ENCODE results near the gene AUTS2.

Gene AUTS2

DNA sequence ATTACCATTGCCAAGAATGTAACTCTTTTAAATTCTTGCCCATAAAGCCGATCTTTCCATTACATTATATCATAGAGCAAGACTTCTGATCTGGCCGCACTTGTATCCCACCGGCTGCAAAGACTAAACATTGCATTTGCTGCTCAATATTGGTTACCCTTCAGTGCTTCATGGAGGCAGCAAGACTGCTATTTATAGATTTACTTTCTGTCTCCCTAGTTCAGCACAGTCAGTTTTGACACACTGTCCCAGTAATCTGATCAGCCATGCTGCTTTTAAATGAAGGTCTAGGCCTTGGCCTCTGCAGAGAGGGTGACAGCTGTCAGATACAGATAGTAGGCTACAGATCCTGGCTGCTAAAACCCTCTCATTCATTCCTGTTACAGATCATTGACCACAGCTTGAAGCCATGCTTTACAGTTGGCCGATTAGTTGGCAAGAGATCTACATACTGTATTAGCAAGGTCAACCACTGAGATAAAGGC, 971.1 kb downstream of the AUTS2 start:
- TF ChIP-seq, protein P1, sequence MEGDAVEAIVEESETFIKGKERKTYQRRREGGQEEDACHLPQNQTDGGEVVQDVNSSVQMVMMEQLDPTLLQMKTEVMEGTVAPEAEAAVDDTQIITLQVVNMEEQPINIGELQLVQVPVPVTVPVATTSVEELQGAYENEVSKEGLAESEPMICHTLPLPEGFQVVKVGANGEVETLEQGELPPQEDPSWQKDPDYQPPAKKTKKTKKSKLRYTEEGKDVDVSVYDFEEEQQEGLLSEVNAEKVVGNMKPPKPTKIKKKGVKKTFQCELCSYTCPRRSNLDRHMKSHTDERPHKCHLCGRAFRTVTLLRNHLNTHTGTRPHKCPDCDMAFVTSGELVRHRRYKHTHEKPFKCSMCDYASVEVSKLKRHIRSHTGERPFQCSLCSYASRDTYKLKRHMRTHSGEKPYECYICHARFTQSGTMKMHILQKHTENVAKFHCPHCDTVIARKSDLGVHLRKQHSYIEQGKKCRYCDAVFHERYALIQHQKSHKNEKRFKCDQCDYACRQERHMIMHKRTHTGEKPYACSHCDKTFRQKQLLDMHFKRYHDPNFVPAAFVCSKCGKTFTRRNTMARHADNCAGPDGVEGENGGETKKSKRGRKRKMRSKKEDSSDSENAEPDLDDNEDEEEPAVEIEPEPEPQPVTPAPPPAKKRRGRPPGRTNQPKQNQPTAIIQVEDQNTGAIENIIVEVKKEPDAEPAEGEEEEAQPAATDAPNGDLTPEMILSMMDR (IDR thresholded peaks at IDR 0.05; ENCODE audit: control insufficient read depth, extremely low read depth, insufficient read depth), result no peak
- H3K4me3 ChIP-seq (ENCODE audit: low read depth, low read length), result no peak overlapping the region

DNA sequence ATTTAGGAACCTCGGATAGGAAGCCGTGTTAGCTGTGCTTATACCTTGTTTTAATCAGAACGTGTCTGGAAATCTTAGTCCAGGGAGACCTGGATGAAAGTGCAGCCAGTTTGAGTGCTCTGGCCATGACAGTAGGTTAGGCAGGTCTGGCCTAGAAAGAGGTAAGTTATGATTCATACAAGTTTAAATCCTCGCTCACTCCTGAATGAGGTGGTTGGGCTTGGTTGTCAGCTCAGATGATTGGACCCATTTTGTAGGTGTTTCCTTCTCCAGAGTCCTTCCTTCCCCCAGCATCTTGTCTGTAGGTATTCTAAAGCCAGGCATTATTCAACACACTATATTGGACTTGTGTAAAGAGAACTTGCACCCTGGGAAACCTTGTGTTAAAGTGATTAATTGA, 971.8 kb downstream of the AUTS2 start:
- no peak overlapping the region for H3K4me3 ChIP-seq (ENCODE audit: low read depth, low read length)
- DNase-seq (ENCODE audit: low read depth), result no peak
- TF ChIP-seq, protein P1 (IDR thresholded peaks at IDR 0.05; ENCODE audit: control insufficient read depth, extremely low read depth, insufficient read depth), result no peak

More for the DNA sequence above, 971.1 kb downstream of the AUTS2 start:
- no peak for DNase-seq (ENCODE audit: low read depth)

DNA sequence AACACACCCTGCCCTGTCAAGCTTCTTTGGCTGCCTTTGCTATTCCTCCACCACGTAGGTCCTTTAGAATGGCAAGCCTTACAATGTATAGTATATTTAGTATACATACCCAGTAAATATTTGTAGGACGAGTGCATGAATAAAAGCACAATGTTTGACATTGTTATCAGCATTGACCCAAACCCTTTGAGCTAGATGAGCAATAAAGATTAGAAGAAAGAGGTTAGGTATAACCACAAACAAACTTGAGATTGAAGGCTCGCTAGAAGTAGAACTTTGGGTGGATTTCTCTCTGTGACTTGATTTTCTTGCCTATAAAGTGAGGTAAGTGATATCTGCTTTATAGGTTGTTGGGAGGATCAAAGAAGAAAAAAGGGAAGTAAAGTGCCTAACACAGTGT, 972.7 kb downstream of the AUTS2 start:
- TF ChIP-seq, protein P1 (IDR thresholded peaks at IDR 0.05; ENCODE audit: control insufficient read depth, extremely low read depth, insufficient read depth), result no peak
- peak; percentile 25 for DNase-seq (ENCODE audit: low read depth)
- no peak overlapping the region for H3K4me3 ChIP-seq (ENCODE audit: low read depth, low read length)

DNA sequence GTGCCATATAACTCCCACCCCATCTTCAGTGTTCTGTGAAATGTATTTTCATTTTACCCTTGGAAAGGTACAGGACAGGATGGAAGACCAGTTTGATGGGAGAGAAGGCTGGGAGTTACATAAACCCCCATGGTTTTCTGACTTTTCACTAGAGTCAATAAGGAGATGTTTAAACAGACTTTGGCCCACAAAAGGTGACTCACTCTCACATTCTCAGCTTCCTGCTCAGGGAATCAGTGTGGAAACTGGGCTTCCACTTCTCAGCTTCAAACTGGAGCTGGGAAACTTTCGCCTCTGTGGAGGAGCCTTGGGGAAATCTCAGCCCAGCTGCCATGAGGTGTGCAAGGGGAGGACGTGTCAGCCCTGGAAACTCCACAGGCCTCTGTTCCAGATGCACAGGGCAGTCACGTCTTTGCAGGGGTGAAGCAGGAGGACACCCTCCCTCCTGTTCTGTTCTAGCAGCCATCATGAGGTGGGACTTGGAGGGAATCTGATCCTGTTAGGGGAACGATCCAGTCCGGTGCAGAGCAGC, 973.2 kb downstream of the AUTS2 start:
- TF ChIP-seq, protein P1 (IDR thresholded peaks at IDR 0.05; ENCODE audit: control insufficient read depth, extremely low read depth, insufficient read depth), result no peak
- H3K4me3 ChIP-seq (ENCODE audit: low read depth, low read length), result no peak overlapping the region
- DNase-seq (ENCODE audit: low read depth), result peak; percentile 43

- TF ChIP-seq, protein P1 (IDR thresholded peaks at IDR 0.05; ENCODE audit: control insufficient read depth, extremely low read depth, insufficient read depth), result no peak
- no peak overlapping the region for H3K4me3 ChIP-seq (ENCODE audit: low read depth, low read length)
- no peak for DNase-seq (ENCODE audit: low read depth)
Measured at GRCh38 chr7:70571961-70572360, 973.7 kb downstream of the AUTS2 start.

GRCh38 chr7:70572571-70572970, 974.3 kb downstream of the AUTS2 start:
- DNase-seq (ENCODE audit: low read depth), result no peak
- no peak overlapping the region for H3K4me3 ChIP-seq (ENCODE audit: low read depth, low read length)
- TF ChIP-seq, protein P1 (IDR thresholded peaks at IDR 0.05; ENCODE audit: control insufficient read depth, extremely low read depth, insufficient read depth), result no peak

DNA sequence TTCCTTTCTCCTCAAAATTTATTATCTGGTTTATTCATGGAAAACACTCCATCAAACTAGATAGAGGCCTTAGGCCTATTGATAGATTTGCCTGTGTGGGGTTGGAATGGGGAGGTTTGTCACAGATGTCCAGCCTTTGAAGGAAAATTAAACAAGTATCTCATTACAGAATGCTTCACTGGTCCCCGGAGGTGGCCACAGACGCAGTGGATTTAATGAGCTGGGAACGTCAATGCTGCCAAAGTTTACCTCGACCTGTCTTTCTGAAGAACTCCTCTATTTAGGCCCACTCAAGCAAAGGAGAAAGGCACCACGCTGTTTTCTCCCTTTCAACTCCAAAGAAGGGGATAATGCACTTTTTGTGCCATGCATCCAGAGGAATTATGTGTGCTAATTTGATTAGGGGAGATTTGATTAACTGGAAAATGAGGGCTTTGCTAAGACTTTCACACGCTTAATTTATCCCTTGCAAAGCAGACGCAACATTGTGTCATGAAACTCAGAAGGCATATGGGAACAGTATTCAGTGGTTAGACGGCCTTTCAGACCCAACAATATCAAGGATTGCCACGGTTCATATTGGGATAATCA, 974.9 kb downstream of the AUTS2 start:
- no peak for DNase-seq (ENCODE audit: low read depth)
- TF ChIP-seq, protein P1 (IDR thresholded peaks at IDR 0.05; ENCODE audit: control insufficient read depth, extremely low read depth, insufficient read depth), result no peak
- no peak overlapping the region for H3K4me3 ChIP-seq (ENCODE audit: low read depth, low read length)

Data from LNCaP clone FGC (cell line).